ENCODE results near the gene BNIP3.

BNIP3 gene, protein sequence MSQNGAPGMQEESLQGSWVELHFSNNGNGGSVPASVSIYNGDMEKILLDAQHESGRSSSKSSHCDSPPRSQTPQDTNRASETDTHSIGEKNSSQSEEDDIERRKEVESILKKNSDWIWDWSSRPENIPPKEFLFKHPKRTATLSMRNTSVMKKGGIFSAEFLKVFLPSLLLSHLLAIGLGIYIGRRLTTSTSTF

DNA sequence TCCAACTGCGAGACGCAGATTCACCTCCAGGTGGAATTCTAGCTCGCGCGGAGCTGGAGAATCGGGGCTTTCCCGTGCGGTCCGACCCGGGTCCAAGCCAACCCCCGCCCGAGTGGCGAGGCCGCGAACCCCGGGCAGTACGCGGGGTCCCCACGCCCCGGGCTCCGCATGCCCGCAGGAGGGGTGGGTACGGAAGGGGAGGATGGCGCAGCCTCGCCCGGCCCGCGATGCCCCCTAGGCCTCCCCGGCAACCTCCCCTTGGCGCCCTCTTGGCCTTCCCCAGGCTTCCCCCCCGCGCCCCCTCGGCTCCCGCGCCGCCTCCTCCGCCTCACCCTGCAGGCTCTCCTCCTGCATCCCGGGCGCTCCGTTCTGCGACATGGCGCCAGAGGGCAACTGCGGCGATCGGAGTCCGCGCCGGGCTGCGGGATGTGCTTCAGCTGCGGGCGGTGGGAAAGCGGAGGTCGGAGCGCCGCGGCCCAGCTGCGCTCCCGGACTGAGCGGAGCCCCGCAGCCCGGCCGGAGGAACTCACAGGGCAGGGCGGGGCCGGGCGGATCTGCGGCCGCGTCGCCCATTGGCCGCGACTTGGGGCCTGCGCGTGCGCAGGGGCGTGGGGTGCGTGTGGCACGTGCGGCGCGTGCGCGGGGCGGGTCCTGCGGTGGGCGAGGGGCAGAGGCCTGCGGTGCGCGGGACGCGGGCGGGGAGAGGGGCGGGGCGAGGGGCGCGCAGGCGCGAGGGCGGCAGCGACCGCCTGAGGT is at the start of gene BNIP3:
BNIP3 (minus strand) TSS at position 495 of the 756 bp plus-strand sequence; CDS start at position 378, 117 bp downstream.
- peak; percentile 93 for DNase-seq (ENCODE audit: low read depth in 1 of 2, low spot score in 1 of 2)
- no peak for TF ChIP-seq JUND (IDR thresholded peaks at IDR 0.05; ENCODE audit: low read depth)
- in situ Hi-C loops (cut with HindIII; ENCODE audit: low pct_unique_long_range_greater_than_20kb, low sequenced_read_pairs) = no loop called here

DNA sequence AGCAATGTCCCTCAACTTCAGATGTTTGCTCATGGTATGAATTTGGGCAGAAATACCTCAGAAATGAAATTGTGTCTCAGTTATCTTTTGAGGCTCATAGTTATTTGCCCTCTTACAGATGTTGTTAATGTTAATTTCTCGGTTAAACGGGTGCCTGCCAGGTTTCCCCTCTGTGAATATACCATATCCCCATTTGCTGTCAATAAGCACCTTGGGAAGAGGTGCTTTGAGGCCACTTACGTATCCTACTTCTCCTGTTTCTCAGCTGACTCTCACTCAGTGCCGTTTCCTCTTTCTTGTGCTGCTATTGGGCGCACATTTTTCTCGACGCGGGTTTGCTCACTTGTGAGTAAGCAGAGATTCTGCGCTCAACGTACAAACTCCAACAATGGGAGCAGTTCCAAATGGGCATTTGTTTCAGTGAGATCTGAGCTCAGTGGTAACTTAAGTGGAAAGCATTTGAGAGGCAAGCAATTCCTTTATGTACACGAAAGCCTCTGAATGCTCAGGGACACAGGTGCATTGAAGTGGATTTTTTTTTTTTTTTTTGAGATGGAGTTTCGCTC is 49.3 kb upstream of the BNIP3 start:
- TF ChIP-seq JUND (IDR thresholded peaks at IDR 0.05; ENCODE audit: low read depth) = no peak
- DNase-seq (ENCODE audit: low read depth in 1 of 2, low spot score in 1 of 2) = no peak
- in situ Hi-C loops (cut with HindIII; ENCODE audit: low pct_unique_long_range_greater_than_20kb, low sequenced_read_pairs) = no loop called here

DNA sequence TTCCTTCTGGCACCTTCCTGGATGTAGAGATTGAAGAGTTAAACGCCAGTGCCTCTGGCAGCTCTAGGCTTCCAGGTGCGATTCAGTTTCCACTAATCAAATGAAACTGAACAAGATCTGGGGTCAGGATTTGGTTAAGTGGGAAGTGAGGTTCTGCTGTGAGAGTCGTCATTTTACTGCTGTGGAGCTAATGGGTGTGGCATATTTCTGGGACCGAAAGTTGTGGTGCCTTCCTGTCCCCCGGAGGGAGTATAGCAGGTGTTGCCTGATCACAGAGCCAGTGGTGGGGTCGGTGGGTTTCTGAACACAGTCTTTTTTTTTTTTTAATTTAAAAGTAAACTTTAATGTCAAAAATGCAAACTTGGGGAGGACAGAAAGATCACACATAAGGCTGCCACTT is 47.0 kb upstream of the BNIP3 start:
- no peak for DNase-seq (ENCODE audit: low read depth in 1 of 2, low spot score in 1 of 2)
- TF ChIP-seq JUND (IDR thresholded peaks at IDR 0.05; ENCODE audit: low read depth) = no peak
- in situ Hi-C loops (cut with HindIII; ENCODE audit: low pct_unique_long_range_greater_than_20kb, low sequenced_read_pairs) = no loop called here

DNA sequence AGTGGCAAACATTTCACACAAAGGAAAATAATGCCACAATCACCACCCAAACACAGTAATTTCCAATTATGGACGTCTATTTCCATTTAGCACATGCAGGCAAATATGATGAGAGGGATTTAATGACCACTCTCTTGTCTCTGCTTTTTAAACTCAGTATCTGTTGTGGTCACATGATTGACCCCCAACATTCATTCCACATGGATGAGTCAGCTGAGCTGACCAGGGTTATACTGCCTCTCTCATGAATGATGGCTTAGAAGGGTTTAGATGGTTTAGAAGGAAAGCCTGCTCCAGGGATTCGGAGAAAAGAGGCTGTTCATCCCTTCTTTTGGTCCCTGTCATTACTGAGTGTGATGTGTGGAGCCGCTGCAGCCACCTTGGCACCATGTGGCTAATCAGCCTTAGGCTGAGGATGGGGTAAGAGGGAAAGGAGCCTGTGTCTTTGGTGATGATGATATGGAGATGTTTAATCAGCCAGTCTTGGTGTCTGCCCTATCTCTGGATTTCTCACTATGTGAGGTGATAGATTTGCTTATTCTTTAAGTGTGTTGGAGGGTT is 45.8 kb upstream of the BNIP3 start:
- in situ Hi-C loops (cut with HindIII; ENCODE audit: low pct_unique_long_range_greater_than_20kb, low sequenced_read_pairs) = no loop called here
- no peak for DNase-seq (ENCODE audit: low read depth in 1 of 2, low spot score in 1 of 2)
- TF ChIP-seq JUND (IDR thresholded peaks at IDR 0.05; ENCODE audit: low read depth) = no peak

DNA sequence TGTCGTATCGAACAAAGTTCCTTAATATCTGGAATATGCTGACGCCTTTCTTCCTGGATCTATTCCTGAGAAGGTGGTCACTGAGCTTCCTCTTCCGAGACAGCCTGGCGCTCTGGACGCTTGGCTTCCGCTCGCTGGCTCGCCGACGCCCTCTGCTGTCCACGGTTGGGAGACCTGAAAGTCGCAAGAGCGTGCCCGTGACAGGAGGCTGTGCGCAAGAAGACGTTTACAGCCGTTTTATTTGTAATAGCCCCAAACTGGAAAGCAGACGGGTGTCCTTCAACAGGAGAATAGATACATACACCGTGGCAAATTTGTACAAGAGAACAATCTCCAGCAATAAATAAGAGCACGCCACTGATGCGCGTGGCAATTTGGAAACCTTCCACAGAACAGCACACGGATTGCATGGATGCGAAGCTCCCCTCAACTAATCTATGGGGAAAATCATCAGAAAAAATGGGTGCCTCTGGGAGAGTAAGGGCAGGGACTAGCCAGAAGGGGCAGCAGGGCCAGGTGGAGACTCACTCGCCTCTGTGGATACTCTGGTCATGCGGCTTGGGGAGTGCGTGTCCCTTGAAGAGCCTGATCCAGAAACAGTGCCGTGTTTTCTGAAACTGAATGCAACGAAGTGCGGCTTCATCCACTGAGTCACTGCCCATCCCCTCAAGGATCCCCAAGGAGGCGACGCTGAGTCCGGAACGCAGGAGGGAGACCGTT is 41.5 kb upstream of the BNIP3 start:
- in situ Hi-C loops (cut with HindIII; ENCODE audit: low pct_unique_long_range_greater_than_20kb, low sequenced_read_pairs) = no loop called here
- DNase-seq (ENCODE audit: low read depth in 1 of 2, low spot score in 1 of 2) = peak; percentile 76 to 80
- TF ChIP-seq JUND (IDR thresholded peaks at IDR 0.05; ENCODE audit: low read depth) = no peak

DNA sequence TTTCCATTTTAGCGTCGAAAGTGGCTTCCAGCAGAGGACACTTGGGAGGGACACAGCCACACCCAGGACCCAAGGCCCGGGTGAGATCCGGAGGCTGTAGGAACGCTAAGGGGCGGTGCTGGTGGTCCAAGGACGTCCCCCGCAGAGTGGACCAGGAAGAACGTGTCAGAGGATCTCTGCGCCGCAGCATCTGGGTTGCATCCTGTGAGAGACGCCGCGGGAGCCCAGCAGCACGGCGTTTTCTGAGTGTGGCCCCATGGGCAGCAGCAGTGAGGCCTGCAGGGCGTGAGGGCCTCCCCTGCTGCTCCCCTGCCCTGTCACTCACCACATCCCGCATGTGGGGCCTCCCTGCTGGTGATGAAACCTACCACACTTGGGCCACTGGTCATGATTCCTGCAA is 40.5 kb upstream of the BNIP3 start:
- DNase-seq (ENCODE audit: low read depth in 1 of 2, low spot score in 1 of 2) = no peak
- in situ Hi-C loops (cut with HindIII; ENCODE audit: low pct_unique_long_range_greater_than_20kb, low sequenced_read_pairs) = no loop called here

DNA sequence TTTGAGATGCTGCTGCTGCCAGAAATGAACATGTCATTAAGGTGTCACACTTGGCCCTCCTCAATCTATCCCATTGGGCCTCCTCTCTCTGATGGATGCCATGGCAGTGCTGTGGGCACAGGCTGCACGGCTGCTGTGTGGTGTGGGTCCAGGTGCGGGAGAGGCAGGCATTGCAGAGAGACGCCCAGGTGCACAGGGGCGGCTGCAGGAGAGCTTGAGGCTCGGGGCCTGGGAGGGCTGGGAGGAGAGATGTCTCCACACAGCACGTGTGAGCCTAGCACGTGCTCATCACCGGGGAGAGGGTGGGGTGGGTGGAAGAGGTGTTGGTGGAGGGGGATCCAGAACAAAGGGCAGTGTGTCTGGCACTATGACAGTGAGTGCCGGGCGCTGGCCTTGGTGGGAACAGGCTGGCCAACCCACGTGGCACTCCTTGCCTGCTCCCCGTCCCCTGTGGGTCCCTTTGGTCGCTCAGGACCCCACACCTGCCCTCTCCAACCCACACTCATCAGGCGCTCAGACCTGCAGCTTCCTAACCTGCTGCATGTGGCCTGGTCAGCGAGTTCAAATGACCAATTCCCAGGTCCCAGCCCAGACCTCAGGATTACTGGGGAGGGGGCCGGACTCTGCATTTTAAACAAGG is 39.9 kb upstream of the BNIP3 start:
- TF ChIP-seq JUND (IDR thresholded peaks at IDR 0.05; ENCODE audit: low read depth) = no peak
- in situ Hi-C loops (cut with HindIII; ENCODE audit: low pct_unique_long_range_greater_than_20kb, low sequenced_read_pairs) = no loop called here
- DNase-seq (ENCODE audit: low read depth in 1 of 2, low spot score in 1 of 2) = no peak

More for the DNA sequence above, 40.5 kb upstream of the BNIP3 start:
- no peak for TF ChIP-seq JUND (IDR thresholded peaks at IDR 0.05; ENCODE audit: low read depth)

DNA sequence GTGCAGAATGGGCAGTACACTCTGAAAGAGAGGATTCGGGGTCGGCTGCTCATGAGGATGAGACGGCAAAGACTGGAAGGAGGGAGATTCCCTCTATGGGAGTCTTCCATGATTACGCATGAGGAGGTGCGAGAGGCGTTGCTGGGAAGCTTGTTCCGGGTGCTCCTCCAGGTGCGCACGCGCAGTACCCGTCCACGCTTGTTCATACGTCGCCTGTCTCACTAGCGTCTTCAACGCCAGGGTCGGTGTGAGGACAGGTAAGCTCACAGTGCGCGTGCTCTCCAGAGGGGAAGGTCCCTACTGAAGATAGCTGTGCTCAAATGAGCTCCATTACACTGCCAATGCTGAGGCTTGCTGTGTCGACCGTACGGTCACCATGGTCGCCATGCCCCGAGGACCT is 39.3 kb upstream of the BNIP3 start:
- in situ Hi-C loops (cut with HindIII; ENCODE audit: low pct_unique_long_range_greater_than_20kb, low sequenced_read_pairs) = no loop called here
- no peak for DNase-seq (ENCODE audit: low read depth in 1 of 2, low spot score in 1 of 2)
- TF ChIP-seq JUND (IDR thresholded peaks at IDR 0.05; ENCODE audit: low read depth) = no peak

DNA sequence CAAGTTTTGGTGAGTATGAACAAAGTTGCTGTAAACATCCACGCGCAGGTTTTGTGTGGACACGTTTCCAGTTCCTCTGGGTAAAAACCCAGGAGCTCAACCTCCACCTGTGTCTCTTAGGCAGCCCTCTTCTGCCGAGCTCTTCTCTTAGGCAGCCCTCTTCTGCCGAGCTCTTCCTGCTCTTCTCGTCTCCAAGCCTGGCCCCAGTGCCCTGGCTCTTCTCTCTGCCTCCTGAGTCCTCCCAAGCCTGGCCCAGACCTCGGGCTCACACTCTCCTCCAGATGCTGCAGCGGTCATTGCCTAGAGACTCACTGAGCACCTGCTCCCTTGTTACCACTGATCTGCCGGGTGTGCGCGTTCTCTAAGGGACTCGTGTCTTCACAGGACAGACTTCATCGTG is 38.7 kb upstream of the BNIP3 start:
- DNase-seq (ENCODE audit: low read depth in 1 of 2, low spot score in 1 of 2) = no peak
- in situ Hi-C loops (cut with HindIII; ENCODE audit: low pct_unique_long_range_greater_than_20kb, low sequenced_read_pairs) = no loop called here
- TF ChIP-seq JUND (IDR thresholded peaks at IDR 0.05; ENCODE audit: low read depth) = no peak

DNA sequence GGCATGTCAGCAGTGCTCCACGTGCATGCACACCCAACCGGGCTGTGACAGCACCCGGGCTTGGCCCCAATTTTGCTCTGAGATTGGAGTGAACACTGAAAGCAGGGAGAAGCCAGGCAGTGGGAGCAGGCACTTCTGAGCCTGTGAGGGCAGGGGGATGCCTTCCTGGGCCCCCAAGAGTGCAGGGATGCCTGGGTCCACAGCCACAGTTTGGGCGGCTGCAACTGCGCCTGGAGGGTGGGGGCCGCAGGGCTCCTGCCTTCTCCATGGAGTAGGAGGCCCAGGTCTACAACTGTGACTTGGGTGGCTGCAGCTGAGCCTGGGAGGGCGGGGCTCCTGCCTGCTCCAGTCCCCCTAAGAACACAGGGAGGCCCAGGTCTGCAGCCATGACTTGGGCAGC is 37.6 kb upstream of the BNIP3 start:
- no peak for DNase-seq (ENCODE audit: low read depth in 1 of 2, low spot score in 1 of 2)
- in situ Hi-C loops (cut with HindIII; ENCODE audit: low pct_unique_long_range_greater_than_20kb, low sequenced_read_pairs) = no loop called here
- no peak for TF ChIP-seq JUND (IDR thresholded peaks at IDR 0.05; ENCODE audit: low read depth)

DNA sequence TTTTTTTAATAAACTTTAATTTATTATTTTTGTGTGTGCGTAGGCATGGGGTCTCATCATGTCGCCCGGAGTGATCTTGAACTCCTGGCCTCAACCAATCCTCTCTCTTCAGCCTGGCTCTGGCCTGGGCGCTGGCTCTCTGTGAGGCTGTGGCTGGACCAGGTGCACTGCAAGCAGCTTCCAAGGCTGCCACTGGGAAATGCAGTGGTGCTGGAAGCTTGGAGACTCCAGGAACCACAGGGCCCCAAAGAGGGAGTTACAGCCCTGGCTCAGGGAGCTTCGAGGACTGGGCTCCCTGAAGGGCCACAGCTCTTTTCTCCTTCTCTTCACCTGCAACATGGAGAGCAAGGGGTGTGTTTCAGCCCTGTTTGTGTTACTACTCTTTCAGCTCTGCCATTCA is 36.7 kb upstream of the BNIP3 start:
- in situ Hi-C loops (cut with HindIII; ENCODE audit: low pct_unique_long_range_greater_than_20kb, low sequenced_read_pairs) = no loop called here
- DNase-seq (ENCODE audit: low read depth in 1 of 2, low spot score in 1 of 2) = no peak
- TF ChIP-seq JUND (IDR thresholded peaks at IDR 0.05; ENCODE audit: low read depth) = no peak

DNA sequence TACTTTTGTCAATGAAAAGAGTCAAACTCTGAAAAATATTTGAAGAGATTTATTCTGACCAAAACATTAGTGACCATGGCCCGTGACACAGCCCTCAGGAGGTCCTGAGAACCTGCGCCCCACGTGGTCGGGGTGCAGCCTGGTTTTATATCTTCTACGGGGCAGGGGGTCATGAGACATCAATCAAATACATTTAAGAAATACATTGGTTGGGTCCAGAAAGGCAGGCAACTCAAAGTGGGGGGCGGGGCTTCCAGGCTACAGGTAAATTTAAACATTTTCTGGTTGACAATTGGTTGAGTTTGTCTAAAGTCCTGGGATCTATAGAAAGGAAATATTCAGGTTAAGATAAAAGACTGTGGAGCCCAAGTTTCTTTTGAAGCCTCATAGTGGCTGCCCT is 34.8 kb upstream of the BNIP3 start:
- no peak for TF ChIP-seq JUND (IDR thresholded peaks at IDR 0.05; ENCODE audit: low read depth)
- in situ Hi-C loops (cut with HindIII; ENCODE audit: low pct_unique_long_range_greater_than_20kb, low sequenced_read_pairs) = no loop called here
- DNase-seq (ENCODE audit: low read depth in 1 of 2, low spot score in 1 of 2) = no peak

Measured in T47D (cell line).